Mesenchymal stem cell (in vitro differentiated cells and primary cell): ENCODE measurements around the gene CROCC2.

Experiments used
- DNase-seq: peaks from one replicate; pipeline ENCODE4 v3.0.0-alpha.2; 2013
- H2AFZ ChIP-seq: one replicate; pipeline ENCODE4 v1.6.1; 2013; ENCODE audit warnings: low read depth, mild to moderate bottlenecking, control low read depth, inconsistent platforms, low read length, moderate library complexity
- H2AK5ac ChIP-seq: 2 replicates; pipeline ENCODE4 v1.6.1; 2013; ENCODE audit warnings: low read length, moderate library complexity, mild to moderate bottlenecking, inconsistent platforms; ENCODE audit not compliant: severe bottlenecking
- H2BK120ac ChIP-seq: one replicate; pipeline ENCODE4 v1.6.1; 2013; ENCODE audit warnings: low read depth, mild to moderate bottlenecking, inconsistent platforms, low read length, moderate library complexity
- H2BK12ac ChIP-seq, 2 experiments: one replicate each; pipeline ENCODE4 v1.6.1; 2013; ENCODE audit warnings: inconsistent platforms in 2 of 2, low read length in 2 of 2, mild to moderate bottlenecking in 2 of 2, moderate library complexity in 2 of 2, control low read depth in 1 of 2
- H2BK15ac ChIP-seq: one replicate; pipeline ENCODE4 v1.6.1; 2013; ENCODE audit warnings: mild to moderate bottlenecking, low read depth, inconsistent platforms; ENCODE audit not compliant: poor library complexity, severe bottlenecking
- H2BK5ac ChIP-seq: 2 replicates; pipeline ENCODE4 v1.6.1; 2013; ENCODE audit warnings: low read depth, mild to moderate bottlenecking, low read length, control low read depth, inconsistent platforms; ENCODE audit not compliant: poor library complexity, severe bottlenecking
- H3K14ac ChIP-seq, 2 experiments: one replicate each; pipeline ENCODE4 v1.6.1; 2013; ENCODE audit warnings: inconsistent platforms in 2 of 2, low read length in 2 of 2, control low read depth in 1 of 2, mild to moderate bottlenecking in 1 of 2, moderate library complexity in 1 of 2
- H3K18ac ChIP-seq, 2 experiments: one replicate each; pipeline ENCODE4 v1.6.1; 2013; ENCODE audit warnings: inconsistent platforms in 2 of 2, low read length in 2 of 2, control low read depth in 1 of 2, low read depth in 1 of 2, mild to moderate bottlenecking in 1 of 2
- H3K23ac ChIP-seq, 2 experiments: one replicate each; pipeline ENCODE4 v1.6.1; 2013; ENCODE audit warnings: inconsistent platforms in 2 of 2, low read length in 2 of 2, mild to moderate bottlenecking in 2 of 2, moderate library complexity in 2 of 2, control low read depth in 1 of 2
- H3K27ac ChIP-seq: 2 replicates; pipeline ENCODE4 v1.5.1; 2013; ENCODE audit warnings: mild to moderate bottlenecking, moderate library complexity, low read length, control low read depth, inconsistent platforms; ENCODE audit not compliant: poor library complexity, severe bottlenecking
- H3K27me3 ChIP-seq, 2 experiments: 2 replicates each; pipeline versions ENCODE4 v1.6.1 to v1.7.0; 2013; ENCODE audit warnings: low read length in 2 of 2, mild to moderate bottlenecking in 2 of 2, moderate library complexity in 2 of 2, control low read depth in 1 of 2, inconsistent platforms in 1 of 2; ENCODE audit not compliant: control insufficient read depth in 1 of 2, insufficient read depth in 1 of 2
- H3K36me3 ChIP-seq, 2 experiments: 2 replicates each; pipeline versions ENCODE4 v1.6.1 to v1.7.0; 2013; ENCODE audit warnings: low read length in 2 of 2, control low read depth in 1 of 2, inconsistent platforms in 1 of 2, low read depth in 1 of 2, mild to moderate bottlenecking in 1 of 2; ENCODE audit not compliant: insufficient read depth in 2 of 2, control insufficient read depth in 1 of 2
- H3K4ac ChIP-seq, 2 experiments: one replicate each; pipeline ENCODE4 v1.6.1; 2013; ENCODE audit warnings: inconsistent platforms in 2 of 2, low read length in 2 of 2, mild to moderate bottlenecking in 2 of 2, moderate library complexity in 2 of 2, control low read depth in 1 of 2, low read depth in 1 of 2
- H3K4me1 ChIP-seq: 2 replicates; pipeline ENCODE4 v1.6.1; 2013; ENCODE audit warnings: low read depth, low read length, control low read depth; ENCODE audit not compliant: control insufficient read depth, insufficient read depth
- H3K4me2 ChIP-seq: 2 replicates; pipeline ENCODE4 v1.6.1; 2013; ENCODE audit warnings: low read length, mild to moderate bottlenecking, inconsistent platforms; ENCODE audit not compliant: poor library complexity, severe bottlenecking
- H3K4me3 ChIP-seq, 2 experiments: 2 replicates each; pipeline versions ENCODE4 v1.5.1 to v1.7.0; 2013; ENCODE audit warnings: low read length in 2 of 2, mild to moderate bottlenecking in 2 of 2, control low read depth in 1 of 2, low read depth in 1 of 2; ENCODE audit not compliant: insufficient read depth in 1 of 2
- H3K79me1 ChIP-seq: replicated peaks from 2 replicates; pipeline ENCODE4 v1.6.1; 2013; ENCODE audit warnings: mild to moderate bottlenecking, control low read depth, low read length, inconsistent platforms; ENCODE audit not compliant: poor library complexity, severe bottlenecking
- H3K9ac ChIP-seq: 2 replicates; pipeline ENCODE4 v1.7.0; 2013; ENCODE audit warnings: mild to moderate bottlenecking, low read length, moderate library complexity
- H3K9me3 ChIP-seq: 2 replicates; pipeline ENCODE4 v1.7.0; 2013; ENCODE audit warnings: mild to moderate bottlenecking, low read length; ENCODE audit not compliant: control insufficient read depth
- H4K8ac ChIP-seq: one replicate; pipeline ENCODE4 v1.6.1; 2013; ENCODE audit warnings: inconsistent platforms, mild to moderate bottlenecking, low read length, moderate library complexity
- H4K91ac ChIP-seq: one replicate; pipeline ENCODE4 v1.6.1; 2013; ENCODE audit warnings: mild to moderate bottlenecking, low read length, inconsistent platforms
- WGBS: methylation state at CpG from one replicate; pipeline ENCODE4 v1.1.7; 2013; ENCODE audit warnings: mixed read lengths; 5-methylcytosine and 5-hydroxymethylcytosine counted together

Gene CROCC2

GRCh38 chr2:240886678-240887609 lies 19.2 kb upstream of the CROCC2 start:
- H3K4me2 ChIP-seq = no peak overlapping the region
- no peak for DNase-seq
- H3K27ac ChIP-seq = no peak overlapping the region
- no peak overlapping the region for H3K18ac ChIP-seq
- H4K91ac ChIP-seq = no peak overlapping the region
- no peak overlapping the region for H3K9ac ChIP-seq
- no peak overlapping the region for H2BK12ac ChIP-seq
- H4K8ac ChIP-seq = no peak overlapping the region
- no peak overlapping the region for H3K4ac ChIP-seq
- no peaks in the 10 kb centered on the region for H3K4me1 ChIP-seq
- H2AK5ac ChIP-seq = no peak overlapping the region
- no peak overlapping the region for H2BK120ac ChIP-seq
- H3K79me1 ChIP-seq = no peaks in the 10 kb centered on the region
- H2BK15ac ChIP-seq = no peak overlapping the region
- no peak overlapping the region for H3K14ac ChIP-seq
- no peaks in the 10 kb centered on the region for H3K9me3 ChIP-seq
- no peak overlapping the region for H2AFZ ChIP-seq
- H3K36me3 ChIP-seq = no peaks in the 10 kb centered on the region
- H3K27me3 ChIP-seq = peaks cover 6 to 12% of the 10 kb centered on the region in 2 experiments
- H2BK5ac ChIP-seq = no peak overlapping the region
- WGBS = 76% methylated on average over 14 of the region's 18 CpGs
- H3K23ac ChIP-seq = no peak overlapping the region
- no peak overlapping the region for H3K4me3 ChIP-seq

- H2BK15ac ChIP-seq = no peak overlapping the region
- no peaks in the 10 kb centered on the region for H3K4me1 ChIP-seq
- no peak overlapping the region for H3K9ac ChIP-seq
- H2BK5ac ChIP-seq = no peak overlapping the region
- H2BK120ac ChIP-seq = no peak overlapping the region
- no peak overlapping the region for H3K4me2 ChIP-seq
- H2BK12ac ChIP-seq = no peak overlapping the region
- no peak overlapping the region for H4K91ac ChIP-seq
- DNase-seq = no peak
- H3K27ac ChIP-seq = no peak overlapping the region
- no peak overlapping the region for H3K18ac ChIP-seq
- no peak overlapping the region for H3K4ac ChIP-seq
- H4K8ac ChIP-seq = no peak overlapping the region
- peaks cover 6 to 13% of the 10 kb centered on the region in 2 experiments for H3K27me3 ChIP-seq
- H3K23ac ChIP-seq = no peak overlapping the region
- no peak overlapping the region for H2AFZ ChIP-seq
- no peak overlapping the region for H3K4me3 ChIP-seq
- no peaks in the 10 kb centered on the region for H3K9me3 ChIP-seq
- H2AK5ac ChIP-seq = no peak overlapping the region
- H3K79me1 ChIP-seq = no peaks in the 10 kb centered on the region
- WGBS = 72% methylated on average over 4 of the region's 4 CpGs
- H3K36me3 ChIP-seq = no peaks in the 10 kb centered on the region
- no peak overlapping the region for H3K14ac ChIP-seq
These were observed 18.5 kb upstream of the CROCC2 start for GRCh38 chr2:240887631-240888030.

GRCh38 chr2:240888130-240888889 lies 17.8 kb upstream of the CROCC2 start:
- H3K4me3 ChIP-seq = no peak overlapping the region
- no peak overlapping the region for H4K91ac ChIP-seq
- no peak overlapping the region for H3K14ac ChIP-seq
- H3K18ac ChIP-seq = no peak overlapping the region
- H2BK5ac ChIP-seq = no peak overlapping the region
- H3K9me3 ChIP-seq = no peaks in the 10 kb centered on the region
- no peak overlapping the region for H2AK5ac ChIP-seq
- no peak overlapping the region for H4K8ac ChIP-seq
- H2BK15ac ChIP-seq = no peak overlapping the region
- H2BK12ac ChIP-seq = no peak overlapping the region
- H2BK120ac ChIP-seq = no peak overlapping the region
- H3K27ac ChIP-seq = no peak overlapping the region
- no peaks in the 10 kb centered on the region for H3K4me1 ChIP-seq
- H3K79me1 ChIP-seq = no peaks in the 10 kb centered on the region
- no peak for DNase-seq
- 87% methylated on average over 35 of the region's 37 CpGs for WGBS
- no peak overlapping the region for H2AFZ ChIP-seq
- no peaks in the 10 kb centered on the region for H3K36me3 ChIP-seq
- no peak overlapping the region for H3K4ac ChIP-seq
- H3K9ac ChIP-seq = no peak overlapping the region
- H3K27me3 ChIP-seq = peaks cover 6 to 13% of the 10 kb centered on the region in 2 experiments
- H3K23ac ChIP-seq = no peak overlapping the region
- H3K4me2 ChIP-seq = no peak overlapping the region

GRCh38 chr2:240888890-240889573 lies 17.1 kb upstream of the CROCC2 start:
- no peak overlapping the region for H3K23ac ChIP-seq
- H3K14ac ChIP-seq = no peak overlapping the region
- no peak overlapping the region for H2AK5ac ChIP-seq
- no peak overlapping the region for H3K4ac ChIP-seq
- H3K18ac ChIP-seq = no peak overlapping the region
- peaks cover 5% of the 10 kb centered on the region for H3K4me1 ChIP-seq
- H2BK120ac ChIP-seq = no peak overlapping the region
- no peak overlapping the region for H3K4me3 ChIP-seq
- H3K9ac ChIP-seq = no peak overlapping the region
- H3K9me3 ChIP-seq = no peaks in the 10 kb centered on the region
- no peak overlapping the region for H2AFZ ChIP-seq
- 72% methylated on average over 11 of the region's 11 CpGs for WGBS
- no peak overlapping the region for H4K91ac ChIP-seq
- no peak overlapping the region for H2BK5ac ChIP-seq
- H3K79me1 ChIP-seq = no peaks in the 10 kb centered on the region
- H3K27me3 ChIP-seq = peaks cover 6 to 13% of the 10 kb centered on the region in 2 experiments
- no peaks in the 10 kb centered on the region for H3K36me3 ChIP-seq
- no peak overlapping the region for H4K8ac ChIP-seq
- no peak overlapping the region for H2BK15ac ChIP-seq
- no peak overlapping the region for H3K27ac ChIP-seq
- no peak overlapping the region for H2BK12ac ChIP-seq
- DNase-seq = no peak
- no peak overlapping the region for H3K4me2 ChIP-seq
